HCT116 (cell line): Measurements from ENCODE around the gene VANGL1. TPM values are rescaled to one million over a fixed set of nuclear protein-coding genes. Genes with fewer than 3 reads are reported as not detected.

Experiments used
- ATAC-seq: fragments of 200-7000 bp; cut with Tn5 transposase; 2 replicates; pipeline ENCODE4 v1.9.1; 2020; ENCODE audit warnings: mild to moderate bottlenecking, moderate library complexity
- BruUV-seq: library from RNA; stranded (reverse); fragments of 400-500 nt; replicated peaks from 2 replicates; lab custom pipeline; 2021; lab: Mats Ljungman, UMichigan
- CTCF ChIA-PET: fragments of 300-600 bp; sonication (Branson Sonifier 250); formaldehyde crosslinking; loops from one replicate; lab custom pipeline; 2021; ENCODE audit warnings: antibody characterized with exemption; lab: Charles Lee
- POLR2A ChIA-PET: fragments of 300-600, 350-600 bp; sonication (Branson Sonifier 250); formaldehyde crosslinking; loops from one replicate; lab custom pipeline; 2021; ENCODE audit warnings: antibody characterized with exemption; lab: Charles Lee
- RAD21 ChIA-PET, 2 experiments: fragments of 300-600 bp; sonication (Branson Sonifier 250); formaldehyde crosslinking; loops; one replicate each; lab custom pipeline; 2023; ENCODE audit warnings: low total read pairs in 2 of 2; ENCODE audit not compliant: uncharacterized antibody in 2 of 2, unreplicated experiment in 2 of 2, low non-redundant PET in 1 of 2; lab: Charles Lee
- DNase-seq: peaks from one replicate; pipeline ENCODE4 v3.0.0-alpha.2; 2010; ENCODE audit warnings: low read depth, low spot score
- H2AFZ ChIP-seq: fragments of 200-600 bp; shearing (Covaris generic), sonication (generic); 2 replicates; pipeline ENCODE4 v1.6.1; 2017; ENCODE audit warnings: low read depth, mixed run types, mixed read lengths, antibody characterized with exemption, low read length; ENCODE audit not compliant: poor library complexity, severe bottlenecking
- H3K27ac ChIP-seq: 2 replicates; pipeline ENCODE4 v1.5.1; 2012; ENCODE audit warnings: low read depth, low read length
- H3K27me3 ChIP-seq: fragments of 200-600 bp; sonication (generic); 2 replicates; pipeline ENCODE4 v1.6.1; 2016; ENCODE audit warnings: mixed run types, low read length, mixed read lengths; ENCODE audit not compliant: insufficient read depth
- H3K36me3 ChIP-seq, 2 experiments: fragments of 200-500 bp in 1 of 2; fragments of 200-600 bp in 1 of 2; sonication (Bioruptor generic) in 1 of 2; sonication (generic) in 1 of 2; 2 replicates each; pipeline versions ENCODE4 v1.5.1 to v1.6.1; 2014 to 2016; ENCODE audit warnings: low read length in 2 of 2, inconsistent platforms in 1 of 2, mixed read lengths in 1 of 2, mixed run types in 1 of 2; ENCODE audit not compliant: insufficient read depth in 2 of 2, control insufficient read depth in 1 of 2
- H3K4me1 ChIP-seq, 2 experiments: fragments of 200-600 bp in 1 of 2; sonication (generic) in 1 of 2; 2 replicates each; pipeline versions ENCODE4 v1.5.1 to v1.6.1; 2012 to 2017; ENCODE audit warnings: low read length in 2 of 2, inconsistent platforms in 1 of 2, mild to moderate bottlenecking in 1 of 2, mixed read lengths in 1 of 2, mixed run types in 1 of 2, moderate library complexity in 1 of 2; ENCODE audit not compliant: insufficient read depth in 2 of 2, control insufficient read depth in 1 of 2
- H3K4me2 ChIP-seq: fragments of 200-600 bp; sonication (generic); 2 replicates; pipeline ENCODE4 v1.6.1; 2017; ENCODE audit warnings: mixed run types, low read length, mixed read lengths
- H3K4me3 ChIP-seq, 2 experiments: fragments of 200-600 bp in 1 of 2; sonication (generic) in 1 of 2; replicated peaks in 1 of 2; 2 replicates each; pipeline ENCODE4 v1.5.1; 2011 to 2016; ENCODE audit warnings: low read length in 2 of 2, control low read depth in 1 of 2, low read depth in 1 of 2, mild to moderate bottlenecking in 1 of 2, mixed read lengths in 1 of 2, mixed run types in 1 of 2
- H3K79me2 ChIP-seq: fragments of 200-600 bp; sonication (generic); 2 replicates; pipeline ENCODE4 v1.6.1; 2017; ENCODE audit warnings: mild to moderate bottlenecking, mixed run types, low read length, moderate library complexity, mixed read lengths; ENCODE audit not compliant: insufficient read depth
- H3K9ac ChIP-seq: fragments of 200-600 bp; sonication (generic); 2 replicates; pipeline ENCODE4 v1.6.1; 2016; ENCODE audit warnings: low read length, mixed read lengths
- H3K9me2 ChIP-seq: fragments of 200-600 bp; sonication (generic), shearing (Covaris generic); 2 replicates; pipeline ENCODE4 v1.6.1; 2017; ENCODE audit warnings: mixed run types, mild to moderate bottlenecking, moderate library complexity; ENCODE audit not compliant: insufficient read depth
- H3K9me3 ChIP-seq, 2 experiments: fragments of 200-500 bp in 1 of 2; fragments of 200-600 bp in 1 of 2; sonication (Bioruptor generic) in 1 of 2; sonication (generic) in 1 of 2; 2 replicates each; pipeline ENCODE4 v1.6.1; 2014 to 2017; ENCODE audit warnings: low read length in 2 of 2, mixed read lengths in 2 of 2, inconsistent platforms in 1 of 2, low read depth in 1 of 2, mild to moderate bottlenecking in 1 of 2, mixed run types in 1 of 2, moderate library complexity in 1 of 2; ENCODE audit not compliant: control insufficient read depth in 1 of 2, insufficient read depth in 1 of 2
- H4K20me1 ChIP-seq: fragments of 200-600 bp; sonication (generic), shearing (Covaris generic); 2 replicates; pipeline ENCODE4 v1.6.1; 2017; ENCODE audit warnings: mixed run types, mild to moderate bottlenecking, moderate library complexity; ENCODE audit not compliant: insufficient read depth
- ATF3 ChIP-seq: IDR thresholded peaks from 2 replicates; pipeline ENCODE4 v1.6.1; 2012
- CBX3 ChIP-seq: IDR thresholded peaks from 2 replicates; pipeline ENCODE4 v1.6.1; 2012; ENCODE audit warnings: low read depth
- CEBPB ChIP-seq: IDR thresholded peaks from 2 replicates; pipeline ENCODE4 v1.6.1; 2012; ENCODE audit warnings: low read depth
- EGR1 ChIP-seq: IDR thresholded peaks from 2 replicates; pipeline ENCODE4 v1.6.1; 2012; ENCODE audit warnings: low read depth
- EZH2 ChIP-seq: fragments of 200-600 bp; sonication (generic); IDR thresholded peaks from 2 replicates; pipeline ENCODE4 v1.6.1; 2017; ENCODE audit warnings: antibody characterized with exemption, mixed run types
- EZH2phosphoT487 ChIP-seq: fragments of 200-600 bp; IDR thresholded peaks from 2 replicates; pipeline ENCODE4 v1.6.1; 2018; ENCODE audit warnings: antibody characterized with exemption, borderline replicate concordance
- FOSL1 ChIP-seq: IDR thresholded peaks from 2 replicates; pipeline ENCODE4 v1.6.1; 2012; ENCODE audit warnings: low read depth
- JUND ChIP-seq: IDR thresholded peaks from 2 replicates; pipeline ENCODE4 v1.6.1; 2012
- MAX ChIP-seq: IDR thresholded peaks from 2 replicates; pipeline ENCODE4 v1.6.1; 2012
- POLR2A ChIP-seq: IDR thresholded peaks from 2 replicates; pipeline ENCODE4 v1.7.0; 2011; ENCODE audit warnings: borderline replicate concordance; ENCODE audit not compliant: insufficient read depth, insufficient read length; ENCODE audit errors: extremely low read depth
- POLR2AphosphoS5 ChIP-seq: IDR thresholded peaks from 2 replicates; pipeline ENCODE4 v1.6.1; 2011; ENCODE audit warnings: mild to moderate bottlenecking, low read depth, low read length, moderate library complexity
- SIN3A ChIP-seq: IDR thresholded peaks from 2 replicates; pipeline ENCODE4 v1.6.1; 2012; ENCODE audit warnings: low read depth
- SP1 ChIP-seq: IDR thresholded peaks from 2 replicates; pipeline ENCODE4 v1.6.1; 2012; ENCODE audit warnings: low read depth
- SRF ChIP-seq: IDR thresholded peaks from 2 replicates; pipeline ENCODE4 v1.6.1; 2012; ENCODE audit warnings: low read depth
- TCF7L2 ChIP-seq: IDR thresholded peaks from 2 replicates; pipeline ENCODE4 v1.7.0; 2011; ENCODE audit warnings: borderline replicate concordance, inconsistent platforms; ENCODE audit not compliant: insufficient read depth, insufficient read length; ENCODE audit errors: extremely low read depth
- YY1 ChIP-seq: IDR thresholded peaks from 2 replicates; pipeline ENCODE4 v1.6.1; 2011; ENCODE audit warnings: low read length, low read depth, moderate library complexity, mild to moderate bottlenecking; ENCODE audit not compliant: insufficient replicate concordance; ENCODE audit errors: extremely low read depth
- ZFX ChIP-seq: fragments of 450-650 bp; IDR thresholded peaks from 2 replicates; pipeline ENCODE4 v1.6.1; 2017
- ZNF274 ChIP-seq: fragments of 200-500 bp; sonication (Bioruptor generic); IDR thresholded peaks from 2 replicates; pipeline ENCODE4 v1.6.1; 2014; ENCODE audit warnings: mild to moderate bottlenecking, low read depth, low read length, inconsistent platforms
- intact Hi-C: fragments of 100-400 bp; cut with micrococcal nuclease; formaldehyde crosslinking; loops from 2 replicates; pipeline ENCODE4 v1.10.0; 2022
- total RNA-seq: library from RNA; stranded (reverse); gene quantifications from one replicate; pipeline ENCODE4 v1.2.1, GENCODE V29; 2021; ENCODE audit not compliant: unreplicated experiment

Gene VANGL1
- total RNA-seq, 1 experiment from 2014 or later: 23.5 TPM

GRCh38 chr1:115669002-115669673 lies 27.4 kb downstream of the VANGL1 start:
- H3K27ac ChIP-seq: peak overlapping the region; percentile 81
- POLR2A ChIA-PET: interaction anchor here (0.9 kb wide), 1 partner anchor 8 kb away, joined by 3 read pairs; no protein-coding TSS in a partner anchor

GRCh38 chr1:115669886-115670285 lies 28.1 kb downstream of the VANGL1 start:
- RAD21 ChIA-PET: interaction anchor here in 1 of 2 experiments (1.2 to 1.8 kb wide), 2 partner anchors 28 to 37 kb away, joined by 3 to 5 read pairs; partner anchors contain the start of gene VANGL1
- H3K9ac ChIP-seq: no peak overlapping the region
- no peak for TF ChIP-seq JUND
- no peak for TF ChIP-seq ZNF274
- no peak for TF ChIP-seq POLR2AphosphoS5
- no peak for TF ChIP-seq ZFX
- TF ChIP-seq EZH2phosphoT487: no peak
- no peak for TF ChIP-seq SIN3A
- no peak for TF ChIP-seq POLR2A
- no peak for TF ChIP-seq SP1
- TF ChIP-seq YY1: no peak
- TF ChIP-seq CBX3: no peak
- no peak for TF ChIP-seq FOSL1
- no peak for TF ChIP-seq EZH2
- TF ChIP-seq ATF3: no peak
- no peak for TF ChIP-seq MAX
- TF ChIP-seq CEBPB: no peak

More at GRCh38 chr1:115669002-115669673, 27.4 kb downstream of the VANGL1 start:
- no peaks in the 10 kb centered on the region for H3K9me2 ChIP-seq
- H3K4me2 ChIP-seq: peak overlapping the region; percentile 85
- H3K36me3 ChIP-seq: peaks cover 0 to 12% of the 10 kb centered on the region in 2 experiments; a peak in 2 of 4 replicates
- H4K20me1 ChIP-seq: peaks cover 3% of the 10 kb centered on the region; the same call in 1 of the 2 replicates
- TF ChIP-seq SP1: peak; percentile 61
- peak; percentile 76 for TF ChIP-seq FOSL1
- TF ChIP-seq POLR2A: no peak
- TF ChIP-seq JUND: peak; percentile 75
- TF ChIP-seq TCF7L2: no peak
- no peak for TF ChIP-seq ZFX
- TF ChIP-seq CBX3: peak; percentile 31; the same call in 1 of the 2 replicates
- TF ChIP-seq CEBPB: peak; percentile 37; the same call in 1 of the 2 replicates
- no peak; the same call in none of the 2 replicates for TF ChIP-seq SRF
- TF ChIP-seq EGR1: 0 out of 2 replicates have a peak, but pooled peaks have one; percentile 30
- TF ChIP-seq POLR2AphosphoS5: no peak
- no TSS peak for BruUV-seq
- ChIA-PET CTCF (interaction anchor here (5.9 kb wide), 1 partner anchor 37 kb away, joined by 32 read pairs; no protein-coding TSS in a partner anchor), RAD21 (interaction anchor here (1.2 to 1.8 kb wide), 3 partner anchors 27 to 38 kb away, joined by 3 to 5 read pairs (median 3); partner anchors contain the start of gene VANGL1 (in 2 of the 2))
- H3K79me2 ChIP-seq: peaks cover 20% of the 10 kb centered on the region
- peak overlapping the region in 1 of 2 experiments; percentile 36; a peak in 3 of 4 replicates for H3K4me3 ChIP-seq
- peak; percentile 69 for DNase-seq
- ATAC-seq: peak; percentile 59
- H3K4me1 ChIP-seq: peaks cover 66 to 86% of the 10 kb centered on the region in 2 experiments
- no peaks in the 10 kb centered on the region for H3K9me3 ChIP-seq
- H3K9ac ChIP-seq: peak overlapping the region; percentile 27
- intact Hi-C loops: no loop called here
- no peaks in the 10 kb centered on the region for H3K27me3 ChIP-seq
- H2AFZ ChIP-seq: no peak overlapping the region

More at GRCh38 chr1:115669886-115670285, 28.1 kb downstream of the VANGL1 start:
- peaks cover 20% of the 10 kb centered on the region for H3K79me2 ChIP-seq
- H3K4me3 ChIP-seq: no peak overlapping the region
- H3K4me2 ChIP-seq: peak overlapping the region; percentile 85
- peaks cover 0 to 5% of the 10 kb centered on the region in 2 experiments; a peak in 1 of 4 replicates for H3K36me3 ChIP-seq
- no peak overlapping the region for H2AFZ ChIP-seq
- intact Hi-C loops: loop anchor here (5.0 kb wide), 1 partner anchor 752 kb away; no protein-coding TSS in a partner anchor
- no TSS peak for BruUV-seq
- no peaks in the 10 kb centered on the region for H3K9me2 ChIP-seq
- ATAC-seq: no peak
- peaks cover 61 to 81% of the 10 kb centered on the region in 2 experiments for H3K4me1 ChIP-seq
- no peaks in the 10 kb centered on the region for H3K27me3 ChIP-seq
- H3K27ac ChIP-seq: peak overlapping the region; percentile 90; the same call in 1 of the 2 replicates
- peaks cover 3% of the 10 kb centered on the region; the same call in 1 of the 2 replicates for H4K20me1 ChIP-seq
- DNase-seq: no peak
- ChIA-PET POLR2A (no interaction called here), CTCF (interaction anchor here (5.9 kb wide), 1 partner anchor 37 kb away, joined by 32 read pairs; no protein-coding TSS in a partner anchor)
- no peaks in the 10 kb centered on the region for H3K9me3 ChIP-seq
